Keratinocyte (primary cell): ENCODE measurements around the gene ZNF333. TPM values are rescaled to one million over a fixed set of nuclear protein-coding genes. Genes with fewer than 3 reads are reported as not detected.

Experiments
- DNase-seq: peaks from one replicate; pipeline ENCODE4 v3.0.0-alpha.2; 2011; ENCODE audit warnings: low read depth, missing footprints, low spot score
- FAIRE-seq: peaks from 2 replicates; lab custom pipeline; 2011; peaks lifted over from hg19 to GRCh38; lab: Jason Lieb, UNC
- H2AFZ ChIP-seq: 2 replicates; pipeline ENCODE4 v1.6.0; 2012; ENCODE audit warnings: low read length, control low read depth, inconsistent platforms; ENCODE audit not compliant: control insufficient read depth
- H3K27ac ChIP-seq: 2 replicates; pipeline ENCODE4 v1.5.1; 2011; ENCODE audit warnings: low read length; ENCODE audit not compliant: control insufficient read depth, insufficient read depth
- H3K27me3 ChIP-seq: 3 replicates; pipeline ENCODE4 v1.6.0; 2011; ENCODE audit warnings: low read length; ENCODE audit not compliant: control insufficient read depth, insufficient read depth; ENCODE audit errors: extremely low read depth
- H3K36me3 ChIP-seq, 2 experiments: 2 replicates in 1 of 2; 3 replicates in 1 of 2; pipeline ENCODE4 v1.5.1; 2011; ENCODE audit warnings: low read length in 2 of 2, mild to moderate bottlenecking in 1 of 2; ENCODE audit not compliant: control insufficient read depth in 2 of 2, insufficient read depth in 2 of 2; ENCODE audit errors: extremely low read depth in 1 of 2
- H3K4me1 ChIP-seq: 3 replicates; pipeline ENCODE4 v1.5.1; 2011; ENCODE audit warnings: low read length; ENCODE audit not compliant: control insufficient read depth, insufficient read depth; ENCODE audit errors: extremely low read depth
- H3K4me2 ChIP-seq: 3 replicates; pipeline ENCODE4 v1.6.0; 2011; ENCODE audit warnings: low read depth, low read length; ENCODE audit not compliant: control insufficient read depth, insufficient read depth; ENCODE audit errors: extremely low read depth
- H3K4me3 ChIP-seq, 3 experiments: fragments of 200-600 bp in 1 of 3; sonication (generic) in 1 of 3; 2 replicates in 2 of 3; 3 replicates in 1 of 3; pipeline ENCODE4 v1.5.1; 2011 to 2016; ENCODE audit warnings: low read length in 3 of 3, mild to moderate bottlenecking in 3 of 3, control low read depth in 2 of 3, inconsistent platforms in 1 of 3, low read depth in 1 of 3, mixed read lengths in 1 of 3, mixed run types in 1 of 3, moderate library complexity in 1 of 3; ENCODE audit not compliant: control insufficient read depth in 2 of 3, insufficient read depth in 2 of 3; ENCODE audit errors: extremely low read depth in 1 of 3
- H3K79me2 ChIP-seq: 2 replicates; pipeline ENCODE4 v1.6.0; 2012; ENCODE audit warnings: low read length; ENCODE audit not compliant: control insufficient read depth, insufficient read depth
- H3K9ac ChIP-seq: 3 replicates; pipeline ENCODE4 v1.6.0; 2011; ENCODE audit warnings: low read length; ENCODE audit not compliant: control insufficient read depth, insufficient read depth; ENCODE audit errors: extremely low read depth
- H3K9me1 ChIP-seq: 3 replicates; pipeline ENCODE4 v1.6.0; 2011; ENCODE audit warnings: low read length; ENCODE audit not compliant: control insufficient read depth, insufficient read depth; ENCODE audit errors: extremely low read depth
- H3K9me3 ChIP-seq: 2 replicates; pipeline ENCODE4 v1.5.1; 2012; ENCODE audit warnings: low read depth, low read length; ENCODE audit not compliant: control insufficient read depth
- H4K20me1 ChIP-seq: 3 replicates; pipeline ENCODE4 v1.6.0; 2011; ENCODE audit warnings: low read length; ENCODE audit not compliant: control insufficient read depth, insufficient read depth; ENCODE audit errors: extremely low read depth
- CTCF ChIP-seq, 3 experiments: IDR thresholded peaks in 1 of 3; conservative IDR thresholded peaks in 1 of 3; optimal IDR thresholded peaks in 1 of 3; 2 replicates in 2 of 3; 3 replicates in 1 of 3; pipeline versions ENCODE3 to v1.5.1; 2011; ENCODE audit warnings: low read length in 3 of 3, mild to moderate bottlenecking in 3 of 3, moderate library complexity in 2 of 3, control low read depth in 1 of 3, inconsistent platforms in 1 of 3; ENCODE audit not compliant: insufficient read depth in 2 of 3; ENCODE audit errors: extremely low read depth in 1 of 3
- EZH2 ChIP-seq: IDR thresholded peaks from one replicate; pipeline ENCODE4 v1.6.1; 2012; ENCODE audit warnings: inconsistent platforms, mild to moderate bottlenecking, low read length, moderate library complexity
- dilution Hi-C: fragments of 300-500 bp; cut with MboI; formaldehyde crosslinking; loops from one replicate; pipeline ENCODE4 v1.7.0; 2020; ENCODE audit warnings: low sequenced_read_pairs; ENCODE audit not compliant: extremely low pct_ligation_motif_present
- polyA plus RNA-seq, 5 experiments: library from polyadenylated mRNA; depleted of rRNA in 3 of 5; stranded (reverse) in 3 of 5; stranded (forward) in 1 of 5; unstranded in 1 of 5; fragments of >200 nt; gene quantifications; 1 replicate in 1 of 5; 2 replicates in 3 of 5; 3 replicates in 1 of 5; pipeline versions ENCODE4 v1.2.1 to v1.2.3, GENCODE V29; 2011 to 2012; ENCODE audit warnings: missing spikeins in 2 of 5, low read depth in 1 of 5, low replicate concordance in 1 of 5

ZNF333 gene
- polyA plus RNA-seq, 1 donor (not counting 4 experiments of a cell fraction or from before 2014, with no cell fraction given): 3.6 TPM

- H3K27ac ChIP-seq: no peak overlapping the region
- no peaks in the 10 kb centered on the region for H3K79me2 ChIP-seq
- dilution Hi-C loops: no loop called here
- no peak overlapping the region for H3K4me2 ChIP-seq
- no peaks in the 10 kb centered on the region for H3K9me1 ChIP-seq
- FAIRE-seq (no peak), DNase-seq (no peak)
- no peaks in the 10 kb centered on the region for H3K27me3 ChIP-seq
- H3K36me3 ChIP-seq: peaks cover 0 to 35% of the 10 kb centered on the region in 2 experiments
- TF ChIP-seq EZH2: no peak
- TF ChIP-seq CTCF (optimal IDR thresholded peaks at IDR 0.05 in 1 of 3, IDR thresholded peaks at IDR 0.05 in 1 of 3, conservative IDR thresholded peaks at IDR 0.05 in 1 of 3; ENCODE audit: extremely low read depth in 1 of 3, insufficient read depth in 2 of 3, low read length in 3 of 3): no peak
- H3K9ac ChIP-seq: no peak overlapping the region
- H3K9me3 ChIP-seq: no peaks in the 10 kb centered on the region
- H2AFZ ChIP-seq: no peak overlapping the region
- no peak overlapping the region for H3K4me3 ChIP-seq
- no peaks in the 10 kb centered on the region for H4K20me1 ChIP-seq
- H3K4me1 ChIP-seq: no peaks in the 10 kb centered on the region
Measured at GRCh38 chr19:14767466-14767971, 77.7 kb downstream of the ZNF333 start.

DNA sequence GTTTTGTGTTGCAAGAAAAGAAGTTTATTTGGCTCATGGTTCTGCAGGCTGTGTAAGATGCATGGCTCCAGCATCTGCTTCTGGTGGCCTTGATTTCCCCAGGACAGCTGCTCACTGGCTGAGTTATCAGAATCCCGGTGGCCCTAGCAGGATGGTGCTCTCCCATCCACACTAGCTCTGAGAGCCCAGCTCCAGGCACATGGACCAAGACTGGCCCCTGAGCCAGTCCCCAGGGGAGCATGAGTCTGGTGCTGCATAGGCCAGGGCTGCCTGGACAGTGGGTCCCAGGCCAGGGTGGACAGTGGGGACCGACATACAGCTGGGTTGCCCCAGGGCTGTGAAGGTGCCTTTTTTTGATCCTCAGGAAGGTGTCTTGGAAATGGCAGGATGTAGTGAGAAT is 78.2 kb downstream of the ZNF333 start:
- Histone ChIP-seq H3K9me1 (no peaks in the 10 kb centered on the region), H3K27ac (no peak overlapping the region), H3K9me3 (no peaks in the 10 kb centered on the region), H4K20me1 (no peaks in the 10 kb centered on the region), H3K4me3 (no peak overlapping the region), H3K27me3 (no peaks in the 10 kb centered on the region), H3K4me2 (no peak overlapping the region), H3K9ac (no peak overlapping the region), H2AFZ (no peak overlapping the region), H3K79me2 (no peaks in the 10 kb centered on the region), H3K4me1 (no peaks in the 10 kb centered on the region), H3K36me3 (peaks cover 0 to 35% of the 10 kb centered on the region in 2 experiments)
- dilution Hi-C loops: no loop called here
- FAIRE-seq: no peak
- no peak for DNase-seq
- TF ChIP-seq CTCF (optimal IDR thresholded peaks at IDR 0.05 in 1 of 3, IDR thresholded peaks at IDR 0.05 in 1 of 3, conservative IDR thresholded peaks at IDR 0.05 in 1 of 3; ENCODE audit: extremely low read depth in 1 of 3, insufficient read depth in 2 of 3, low read length in 3 of 3): no peak
- no peak for TF ChIP-seq EZH2
